Measurements from ENCODE around the gene CDC6. TPM values are rescaled to one million over a fixed set of nuclear protein-coding genes. Genes with fewer than 3 reads are reported as not detected.

Gene CDC6
- total and polyA plus RNA-seq, 2 of the 8 experiments (the other 6 are each of a cell fraction or from before 2014, with no cell fraction given): 50.5 to 140 TPM

- H2AFZ ChIP-seq (ENCODE audit: low read length): no peak overlapping the region
- H3K36me3 ChIP-seq (ENCODE audit: control insufficient read depth in 2 of 4, insufficient read depth in 4 of 4, low read length in 3 of 4): no peaks in the 10 kb centered on the region
- H3K4me3 ChIP-seq (ENCODE audit: extremely low read depth in 1 of 4, insufficient read depth in 2 of 4, low read depth in 3 of 4, low read length in 4 of 4): no peak overlapping the region
- WGBS, 2 experiments (ENCODE audit: extremely low coverage in 1 of 2, insufficient coverage in 1 of 2, insufficient read length in 1 of 2, insufficient replicate concordance in 2 of 2, low coverage in 1 of 2, low lambda C conversion rate in 2 of 2, missing lambda C conversion rate in 1 of 2): 95% methylated on average over 7 of the region's 7 CpGs; no CpG with 5 or more reads in 1 of the 2 experiments
- ChIA-PET CTCF (ENCODE audit: partially characterized antibody) (interaction anchor here (0.6 to 30.8 kb wide), 9 partner anchors 8 to 325 kb away, joined by 3 to 1198 read pairs (median 4); partner anchors contain the start of gene RARA), POLR2A (ENCODE audit: partially characterized antibody) (interaction anchor here (0.7 to 27.8 kb wide), 7 partner anchors 9 to 345 kb away, joined by 3 to 570 read pairs (median 3); partner anchors contain the start of genes CDC6, GJD3 and RARA)
- H3K9me3 ChIP-seq (ENCODE audit: insufficient read depth in 2 of 2, low read depth in 1 of 2, low read length in 1 of 2): no peaks in the 10 kb centered on the region
- peaks cover 0 to 35% (median 25%) of the 10 kb centered on the region in 4 experiments; a peak in 6 of 7 replicates for H3K4me1 ChIP-seq (replicated peaks in 1 of 4; ENCODE audit: control insufficient read depth in 3 of 4, insufficient read depth in 4 of 4, low read length in 3 of 4)
- H4K8ac ChIP-seq (ENCODE audit: extremely low read depth, insufficient read depth, low read length): peak overlapping the region; percentile 25; the same call in 1 of the 2 replicates
- H2BK20ac ChIP-seq (ENCODE audit: low read length): no peak overlapping the region
- H3K18ac ChIP-seq (ENCODE audit: extremely low read depth, low read length): no peak overlapping the region
- H3K4me2 ChIP-seq (ENCODE audit: insufficient read depth in 1 of 2, low read depth in 2 of 2, low read length in 2 of 2): no peak overlapping the region
- no peak overlapping the region for H3K4ac ChIP-seq (replicated peaks; ENCODE audit: insufficient read length, low read depth, low read length)
- no peak overlapping the region for H3K56ac ChIP-seq (replicated peaks; ENCODE audit: insufficient read length, low read depth, low read length)
- no peak overlapping the region for H3K23ac ChIP-seq (ENCODE audit: insufficient read length)
- no peak overlapping the region for H2BK5ac ChIP-seq (ENCODE audit: low read depth, low read length)
- no peak overlapping the region for H3K14ac ChIP-seq (ENCODE audit: insufficient read length)
- no peak overlapping the region for H4K91ac ChIP-seq (replicated peaks; ENCODE audit: insufficient read length, low read length)
- no peaks in the 10 kb centered on the region for H3K79me2 ChIP-seq (ENCODE audit: control insufficient read depth in 1 of 2, insufficient read depth in 2 of 2, low read length in 2 of 2)
- no peak overlapping the region for H2BK15ac ChIP-seq (ENCODE audit: low read length)
- no peak overlapping the region for H2AK5ac ChIP-seq (ENCODE audit: low read depth, low read length)
- peaks cover 21 to 34% of the 10 kb centered on the region in 2 experiments for H4K20me1 ChIP-seq (replicated peaks in 1 of 2; ENCODE audit: control insufficient read depth in 1 of 2, insufficient read depth in 2 of 2, low read length in 2 of 2)
- peaks cover 2 to 28% (median 24%) of the 10 kb centered on the region in 4 experiments for H3K27me3 ChIP-seq (replicated peaks in 1 of 4; ENCODE audit: control insufficient read depth in 3 of 4, extremely low read depth in 1 of 4, insufficient read depth in 3 of 4, low read length in 3 of 4)
- no peak overlapping the region for H4K5ac ChIP-seq (ENCODE audit: insufficient read length, low read depth, low read length)
- no peak for FAIRE-seq
- peaks cover 5% of the 10 kb centered on the region; the same call in 1 of the 2 replicates for H3K79me1 ChIP-seq (ENCODE audit: low read depth, low read length)
- DNase-seq (ENCODE audit: low read depth in 1 of 2, low spot score in 2 of 2): no peak
- H3K9ac ChIP-seq (replicated peaks in 1 of 4; ENCODE audit: extremely low read depth in 1 of 4, low read depth in 3 of 4, low read length in 3 of 4): no peak overlapping the region
- H2BK12ac ChIP-seq (ENCODE audit: low read depth, low read length): no peak overlapping the region
- no peaks in the 10 kb centered on the region; the same call in 1 of the 2 replicates for H3K23me2 ChIP-seq (ENCODE audit: low read depth, low read length)
- H3K27ac ChIP-seq (ENCODE audit: low read depth, low read length): no peak overlapping the region
- H2BK120ac ChIP-seq (replicated peaks; ENCODE audit: low read depth, low read length): no peak overlapping the region
- TF ChIP-seq ZNF274 (IDR thresholded peaks at IDR 0.05; ENCODE audit: borderline replicate concordance, extremely low read depth, low read length): no peak
- TF ChIP-seq POLR2A (IDR thresholded peaks at IDR 0.05; ENCODE audit: control extremely low read depth in 1 of 2, low read depth in 2 of 2, low read length in 2 of 2): no peak
- no peak for TF ChIP-seq TAF1 (IDR thresholded peaks at IDR 0.05; ENCODE audit: low read depth, low read length)
- TF ChIP-seq NRF1 (IDR thresholded peaks at IDR 0.05; ENCODE audit: low read depth, low read length): no peak
- no peak for TF ChIP-seq SUZ12 (IDR thresholded peaks at IDR 0.05; ENCODE audit: low read length)
- no peak for TF ChIP-seq CBX8 (IDR thresholded peaks at IDR 0.05; ENCODE audit: borderline replicate concordance, low read depth, low read length)
- no peak for TF ChIP-seq CEBPB (IDR thresholded peaks at IDR 0.05; ENCODE audit: low read depth, low read length)
- TF ChIP-seq SP2 (IDR thresholded peaks at IDR 0.05; ENCODE audit: low read length): no peak
- TF ChIP-seq CHD2 (IDR thresholded peaks at IDR 0.05; ENCODE audit: low read length): no peak
- no peak for TF ChIP-seq TBP (IDR thresholded peaks at IDR 0.05; ENCODE audit: low read depth, low read length)
- TF ChIP-seq RNF2 (IDR thresholded peaks at IDR 0.05; ENCODE audit: borderline replicate concordance, low read depth, low read length, missing control alignments, poor library complexity, severe bottlenecking): no peak
- TF ChIP-seq POU5F1 (IDR thresholded peaks at IDR 0.05; ENCODE audit: low read depth, low read length): no peak
- TF ChIP-seq SRF (IDR thresholded peaks at IDR 0.05; ENCODE audit: low read depth, low read length): no peak
- TF ChIP-seq KDM1A (IDR thresholded peaks at IDR 0.05; ENCODE audit: borderline replicate concordance, low read length): no peak
- no peak for TF ChIP-seq GTF2F1 (IDR thresholded peaks at IDR 0.05; ENCODE audit: borderline replicate concordance, low read depth, low read length)
These were observed 64.6 kb downstream of the CDC6 start for GRCh38 chr17:40352237-40352778.
